Neural cell (in vitro differentiated cells): ENCODE data around the gene ACSS3. TPM values are rescaled to one million over a fixed set of nuclear protein-coding genes. Genes with fewer than 3 reads are reported as not detected.

Source experiments
- H2AFZ ChIP-seq: fragments of 200-600, 300-800 bp; sonication (generic), shearing (Covaris generic); 2 replicates; pipeline ENCODE4 v1.6.0; 2014; ENCODE audit warnings: low read depth, mild to moderate bottlenecking, antibody characterized with exemption, low read length, moderate library complexity
- H3F3A ChIP-seq: fragments of 200-600 bp; shearing (Covaris generic); 2 replicates; pipeline ENCODE4 v1.6.1; 2016; ENCODE audit warnings: mild to moderate bottlenecking, moderate library complexity, mixed read lengths, antibody characterized with exemption, low read length; ENCODE audit not compliant: insufficient read depth, poor library complexity, severe bottlenecking
- H3K27ac ChIP-seq: fragments of 200-600, 300-800 bp; sonication (generic), shearing (Covaris generic); 2 replicates; pipeline ENCODE4 v1.5.1; 2014; ENCODE audit warnings: mild to moderate bottlenecking, low read length, moderate library complexity
- H3K27me3 ChIP-seq: fragments of 300-800, 200-600 bp; sonication (generic), shearing (Covaris generic); 2 replicates; pipeline ENCODE4 v1.6.0; 2014; ENCODE audit warnings: mild to moderate bottlenecking, low read depth, low read length, moderate library complexity; ENCODE audit not compliant: insufficient read depth
- H3K36me3 ChIP-seq: fragments of 300-800, 200-600 bp; sonication (generic), shearing (Covaris generic); 2 replicates; pipeline ENCODE4 v1.5.1; 2014; ENCODE audit warnings: mild to moderate bottlenecking, antibody characterized with exemption, low read length, moderate library complexity; ENCODE audit not compliant: insufficient read depth
- H3K4me2 ChIP-seq: fragments of 300-800, 200-600 bp; sonication (generic), shearing (Covaris generic); 2 replicates; pipeline ENCODE4 v1.6.0; 2014; ENCODE audit warnings: mild to moderate bottlenecking, low read length
- H3K4me3 ChIP-seq: fragments of 300-800, 200-600 bp; sonication (generic), shearing (Covaris generic); 2 replicates; pipeline ENCODE4 v1.5.1; 2014; ENCODE audit warnings: mild to moderate bottlenecking, low read length, moderate library complexity
- H3K79me2 ChIP-seq: fragments of 200-600 bp; shearing (Covaris generic); replicated peaks from 2 replicates; pipeline ENCODE4 v1.6.0; 2014; ENCODE audit warnings: mild to moderate bottlenecking, low read length, moderate library complexity; ENCODE audit not compliant: insufficient read depth
- H3K9ac ChIP-seq: fragments of 300-800, 200-600 bp; sonication (generic), shearing (Covaris generic); 2 replicates; pipeline ENCODE4 v1.6.1; 2016; ENCODE audit warnings: mild to moderate bottlenecking, low read length, mixed read lengths
- H3K9me2 ChIP-seq: fragments of 200-600 bp; shearing (Covaris generic); 2 replicates; pipeline ENCODE4 v1.6.1; 2016; ENCODE audit warnings: mild to moderate bottlenecking, low read length, mixed read lengths; ENCODE audit not compliant: insufficient read depth
- H3K9me3 ChIP-seq: fragments of 200-600, 300-800 bp; sonication (generic), shearing (Covaris generic); 2 replicates; pipeline ENCODE4 v1.6.1; 2016; ENCODE audit warnings: mild to moderate bottlenecking, mixed run types, low read length, moderate library complexity, mixed read lengths
- H4K20me1 ChIP-seq: fragments of 200-600 bp; shearing (Covaris generic); 2 replicates; pipeline ENCODE4 v1.6.1; 2016; ENCODE audit warnings: mild to moderate bottlenecking, mixed run types; ENCODE audit not compliant: insufficient read depth
- CTCF ChIP-seq: fragments of 450-650 bp; IDR thresholded peaks from 2 replicates; pipeline ENCODE4 v1.5.1; 2014; ENCODE audit warnings: antibody characterized with exemption, mild to moderate bottlenecking, moderate library complexity; ENCODE audit not compliant: poor library complexity, severe bottlenecking
- EP300 ChIP-seq: fragments of 450-650 bp; conservative IDR thresholded peaks from 2 replicates; pipeline ENCODE4 v1.6.1; 2014; ENCODE audit warnings: antibody characterized with exemption, mild to moderate bottlenecking, moderate library complexity; ENCODE audit not compliant: poor library complexity, severe bottlenecking
- EZH2 ChIP-seq: fragments of 200-600, 300-800 bp; shearing (Covaris generic), sonication (generic); IDR thresholded peaks from 2 replicates; pipeline ENCODE4 v1.6.1; 2014; ENCODE audit warnings: antibody characterized with exemption, low read length, borderline replicate concordance, mild to moderate bottlenecking; ENCODE audit not compliant: insufficient read depth, poor library complexity, severe bottlenecking
- MXI1 ChIP-seq: fragments of 450-650 bp; conservative IDR thresholded peaks from 2 replicates; pipeline ENCODE4 v1.6.1; 2014; ENCODE audit warnings: antibody characterized with exemption, mild to moderate bottlenecking; ENCODE audit not compliant: poor library complexity, severe bottlenecking
- POLR2AphosphoS5 ChIP-seq: IDR thresholded peaks from 2 replicates; pipeline ENCODE4 v1.6.1; 2012
- RAD21 ChIP-seq: fragments of 450-650 bp; conservative IDR thresholded peaks from 2 replicates; pipeline ENCODE4 v1.6.1; 2014; ENCODE audit warnings: antibody characterized with exemption, mild to moderate bottlenecking, moderate library complexity
- REST ChIP-seq: IDR thresholded peaks from 2 replicates; pipeline ENCODE4 v1.6.1; 2012; ENCODE audit warnings: borderline replicate concordance
- SMC3 ChIP-seq: fragments of 450-650 bp; conservative IDR thresholded peaks from 2 replicates; pipeline ENCODE4 v1.6.1; 2014; ENCODE audit warnings: antibody characterized with exemption, mild to moderate bottlenecking, moderate library complexity; ENCODE audit not compliant: poor library complexity
- TAF1 ChIP-seq: IDR thresholded peaks from 2 replicates; pipeline ENCODE4 v1.6.1; 2012; ENCODE audit warnings: low read depth
- polyA plus RNA-seq: library from polyadenylated mRNA; depleted of rRNA; stranded (reverse); fragments of >200 nt; gene quantifications from 2 replicates; pipeline ENCODE4 v1.2.3, GENCODE V29; 2014

Gene ACSS3
- polyA plus RNA-seq, 1 donor from 2014 or later, result 0.31 TPM

GRCh38 chr12:81172851-81173250 is 95.0 kb downstream of the ACSS3 start:
- Histone ChIP-seq H3K4me3 (no peak overlapping the region), H3K27me3 (no peaks in the 10 kb centered on the region), H3K27ac (no peak overlapping the region), H3K9ac (no peak overlapping the region), H4K20me1 (no peaks in the 10 kb centered on the region), H2AFZ (no peak overlapping the region), H3K79me2 (no peaks in the 10 kb centered on the region), H3K4me2 (no peak overlapping the region), H3K36me3 (no peaks in the 10 kb centered on the region), H3K9me3 (no peaks in the 10 kb centered on the region), H3F3A (no peaks in the 10 kb centered on the region), H3K9me2 (no peaks in the 10 kb centered on the region)
- TF ChIP-seq REST (no peak), EZH2 (no peak)

GRCh38 chr12:81174664-81175063 is 96.8 kb downstream of the ACSS3 start:
- Histone ChIP-seq H3F3A (no peaks in the 10 kb centered on the region), H3K36me3 (no peaks in the 10 kb centered on the region), H3K4me3 (no peak overlapping the region), H3K27me3 (no peaks in the 10 kb centered on the region), H2AFZ (no peak overlapping the region), H4K20me1 (no peaks in the 10 kb centered on the region), H3K4me2 (no peak overlapping the region), H3K79me2 (no peaks in the 10 kb centered on the region), H3K9me2 (no peaks in the 10 kb centered on the region), H3K9ac (no peak overlapping the region), H3K27ac (no peak overlapping the region), H3K9me3 (no peaks in the 10 kb centered on the region)
- TF ChIP-seq MXI1 (no peak), EZH2 (no peak), POLR2AphosphoS5 (no peak), CTCF (no peak), RAD21 (no peak), TAF1 (no peak), REST (no peak), SMC3 (no peak), EP300 (no peak)
